ENCODE measurements around the gene USP9Y. TPM values are rescaled to one million over a fixed set of nuclear protein-coding genes. Genes with fewer than 3 reads are reported as not detected.

Gene USP9Y
- total and polyA plus RNA-seq, 10 of the 15 experiments (the other 5 are each of a cell fraction or from before 2014, with no cell fraction given), result 0.08 TPM; not detected in 9

DNA sequence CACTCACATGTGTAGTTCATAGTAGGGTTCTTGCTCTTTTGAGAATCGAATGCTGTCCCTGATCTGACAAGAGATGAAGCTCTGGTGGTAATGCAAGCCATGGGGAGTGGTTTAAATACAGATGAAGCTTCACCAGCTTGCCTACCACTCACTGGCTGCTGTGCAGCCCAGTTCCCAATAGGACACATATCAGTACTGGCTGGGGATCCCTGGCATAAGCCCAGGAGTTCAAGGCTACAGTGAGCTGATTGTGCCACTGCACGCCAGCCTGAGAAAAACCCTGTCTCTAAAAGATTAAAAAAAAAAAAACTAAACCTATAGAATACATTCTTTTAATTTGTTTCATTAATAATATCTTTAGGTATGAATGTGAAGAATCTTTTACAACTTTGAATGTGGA is 136.5 kb downstream of the USP9Y start:
- no peak overlapping the region for H2AFZ ChIP-seq (ENCODE audit: control insufficient read depth, low read depth, low read length)
- no peaks in the 10 kb centered on the region for H4K20me1 ChIP-seq (ENCODE audit: control insufficient read depth, insufficient read depth)
- no peak for ATAC-seq
- no peaks in the 10 kb centered on the region for H3K9me3 ChIP-seq (replicated peaks; ENCODE audit: control insufficient read depth, insufficient read depth, low read length)
- in situ Hi-C loops (cut with MboI), result no loop called here
- POLR2A ChIA-PET, result no interaction called here
- H3K79me2 ChIP-seq (ENCODE audit: control insufficient read depth, insufficient read depth, low read length), result no peaks in the 10 kb centered on the region
- RAD21 ChIA-PET (ENCODE audit: unreplicated experiment), result no interaction called here
- no CpG with 5 or more reads among the region's 2 CpGs for WGBS (ENCODE audit: insufficient coverage, insufficient replicate concordance, low lambda C conversion rate, missing lambda C conversion rate)
- TF ChIP-seq, protein P1, sequence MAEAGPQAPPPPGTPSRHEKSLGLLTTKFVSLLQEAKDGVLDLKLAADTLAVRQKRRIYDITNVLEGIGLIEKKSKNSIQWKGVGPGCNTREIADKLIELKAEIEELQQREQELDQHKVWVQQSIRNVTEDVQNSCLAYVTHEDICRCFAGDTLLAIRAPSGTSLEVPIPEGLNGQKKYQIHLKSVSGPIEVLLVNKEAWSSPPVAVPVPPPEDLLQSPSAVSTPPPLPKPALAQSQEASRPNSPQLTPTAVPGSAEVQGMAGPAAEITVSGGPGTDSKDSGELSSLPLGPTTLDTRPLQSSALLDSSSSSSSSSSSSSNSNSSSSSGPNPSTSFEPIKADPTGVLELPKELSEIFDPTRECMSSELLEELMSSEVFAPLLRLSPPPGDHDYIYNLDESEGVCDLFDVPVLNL (IDR thresholded peaks at IDR 0.05; ENCODE audit: low read depth, low read length), result no peak
- no peak for TF ChIP-seq NR2F1 (conservative IDR thresholded peaks at IDR 0.05)
- no peak for TF ChIP-seq KDM1A (IDR thresholded peaks at IDR 0.05; ENCODE audit: borderline replicate concordance)
- TF ChIP-seq ZNF622 (IDR thresholded peaks at IDR 0.05), result no peak
- TF ChIP-seq SUZ12 (IDR thresholded peaks at IDR 0.05; ENCODE audit: unreplicated experiment), result no peak
- TF ChIP-seq GABPA (IDR thresholded peaks at IDR 0.05; ENCODE audit: low read depth), result no peak
- no peak for TF ChIP-seq YY1 (IDR thresholded peaks at IDR 0.05; ENCODE audit: low read depth, low read length)
- no peak for TF ChIP-seq SIN3A (IDR thresholded peaks at IDR 0.05; ENCODE audit: low read depth, low read length)
- TF ChIP-seq SMAD1 (IDR thresholded peaks at IDR 0.05; ENCODE audit: low read depth, partially characterized antibody), result no peak
- TF ChIP-seq ZNF207 (IDR thresholded peaks at IDR 0.05; ENCODE audit: borderline replicate concordance), result no peak
- TF ChIP-seq CEBPB (IDR thresholded peaks at IDR 0.05; ENCODE audit: borderline replicate concordance in 1 of 2, low read depth in 2 of 2, low read length in 2 of 2), result no peak
- no peak for TF ChIP-seq ETV6 (conservative IDR thresholded peaks at IDR 0.05 in 1 of 2, IDR thresholded peaks at IDR 0.05 in 1 of 2; ENCODE audit: borderline replicate concordance in 1 of 2, low read depth in 1 of 2)
- TF ChIP-seq STAT1 (conservative IDR thresholded peaks at IDR 0.05), result no peak
- no peak for TF ChIP-seq SRF (IDR thresholded peaks at IDR 0.05; ENCODE audit: low read depth in 2 of 2, low read length in 2 of 2)
- TF ChIP-seq, protein P2, sequence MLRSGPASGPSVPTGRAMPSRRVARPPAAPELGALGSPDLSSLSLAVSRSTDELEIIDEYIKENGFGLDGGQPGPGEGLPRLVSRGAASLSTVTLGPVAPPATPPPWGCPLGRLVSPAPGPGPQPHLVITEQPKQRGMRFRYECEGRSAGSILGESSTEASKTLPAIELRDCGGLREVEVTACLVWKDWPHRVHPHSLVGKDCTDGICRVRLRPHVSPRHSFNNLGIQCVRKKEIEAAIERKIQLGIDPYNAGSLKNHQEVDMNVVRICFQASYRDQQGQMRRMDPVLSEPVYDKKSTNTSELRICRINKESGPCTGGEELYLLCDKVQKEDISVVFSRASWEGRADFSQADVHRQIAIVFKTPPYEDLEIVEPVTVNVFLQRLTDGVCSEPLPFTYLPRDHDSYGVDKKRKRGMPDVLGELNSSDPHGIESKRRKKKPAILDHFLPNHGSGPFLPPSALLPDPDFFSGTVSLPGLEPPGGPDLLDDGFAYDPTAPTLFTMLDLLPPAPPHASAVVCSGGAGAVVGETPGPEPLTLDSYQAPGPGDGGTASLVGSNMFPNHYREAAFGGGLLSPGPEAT (IDR thresholded peaks at IDR 0.05; ENCODE audit: low read depth), result no peak
- no peak for TF ChIP-seq TCF12 (IDR thresholded peaks at IDR 0.05; ENCODE audit: low read depth, low read length)
- TF ChIP-seq NR2C2 (IDR thresholded peaks at IDR 0.05; ENCODE audit: borderline replicate concordance, control insufficient read depth, insufficient read length, low read depth), result no peak
- TF ChIP-seq, protein P3, sequence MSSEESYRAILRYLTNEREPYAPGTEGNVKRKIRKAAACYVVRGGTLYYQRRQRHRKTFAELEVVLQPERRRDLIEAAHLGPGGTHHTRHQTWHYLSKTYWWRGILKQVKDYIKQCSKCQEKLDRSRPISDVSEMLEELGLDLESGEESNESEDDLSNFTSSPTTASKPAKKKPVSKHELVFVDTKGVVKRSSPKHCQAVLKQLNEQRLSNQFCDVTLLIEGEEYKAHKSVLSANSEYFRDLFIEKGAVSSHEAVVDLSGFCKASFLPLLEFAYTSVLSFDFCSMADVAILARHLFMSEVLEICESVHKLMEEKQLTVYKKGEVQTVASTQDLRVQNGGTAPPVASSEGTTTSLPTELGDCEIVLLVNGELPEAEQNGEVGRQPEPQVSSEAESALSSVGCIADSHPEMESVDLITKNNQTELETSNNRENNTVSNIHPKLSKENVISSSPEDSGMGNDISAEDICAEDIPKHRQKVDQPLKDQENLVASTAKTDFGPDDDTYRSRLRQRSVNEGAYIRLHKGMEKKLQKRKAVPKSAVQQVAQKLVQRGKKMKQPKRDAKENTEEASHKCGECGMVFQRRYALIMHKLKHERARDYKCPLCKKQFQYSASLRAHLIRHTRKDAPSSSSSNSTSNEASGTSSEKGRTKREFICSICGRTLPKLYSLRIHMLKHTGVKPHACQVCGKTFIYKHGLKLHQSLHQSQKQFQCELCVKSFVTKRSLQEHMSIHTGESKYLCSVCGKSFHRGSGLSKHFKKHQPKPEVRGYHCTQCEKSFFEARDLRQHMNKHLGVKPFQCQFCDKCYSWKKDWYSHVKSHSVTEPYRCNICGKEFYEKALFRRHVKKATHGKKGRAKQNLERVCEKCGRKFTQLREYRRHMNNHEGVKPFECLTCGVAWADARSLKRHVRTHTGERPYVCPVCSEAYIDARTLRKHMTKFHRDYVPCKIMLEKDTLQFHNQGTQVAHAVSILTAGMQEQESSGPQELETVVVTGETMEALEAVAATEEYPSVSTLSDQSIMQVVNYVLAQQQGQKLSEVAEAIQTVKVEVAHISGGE (CRISPR knock-in tag; IDR thresholded peaks at IDR 0.05), result no peak
- TF ChIP-seq CBX5 (IDR thresholded peaks at IDR 0.05; ENCODE audit: low read depth), result no peak
- no peak for TF ChIP-seq FOS (IDR thresholded peaks at IDR 0.05; ENCODE audit: borderline replicate concordance, extremely low read depth, insufficient read length)
- no peak overlapping the region for H3K4me2 ChIP-seq (ENCODE audit: control insufficient read depth, insufficient read depth)
- no peak overlapping the region for H3K27ac ChIP-seq (ENCODE audit: control insufficient read depth, insufficient read depth)
- H3K4me3 ChIP-seq, result no peak overlapping the region
- no peaks in the 10 kb centered on the region for H3K27me3 ChIP-seq (replicated peaks in 1 of 2; ENCODE audit: control insufficient read depth in 2 of 2, insufficient read depth in 2 of 2, low read length in 1 of 2)
- DNase-seq (ENCODE audit: low read depth, low spot score), result no peak
- CTCF ChIA-PET, result no interaction called here
- no peak for FAIRE-seq
- no peak overlapping the region for H3K9ac ChIP-seq (ENCODE audit: control insufficient read depth, insufficient read depth, low read length)
- SMC1A ChIA-PET (ENCODE audit: uncharacterized antibody, unreplicated experiment), result no interaction called here
- no peaks in the 10 kb centered on the region for H3K36me3 ChIP-seq (ENCODE audit: control insufficient read depth in 2 of 2, insufficient read depth in 2 of 2, low read length in 1 of 2)
- no peaks in the 10 kb centered on the region for H3K4me1 ChIP-seq (ENCODE audit: control insufficient read depth, insufficient read depth, low read length)
- intact Hi-C loops (cut with micrococcal nuclease; ENCODE audit: unreplicated experiment), result no loop called here
- no TSS peak for BruUV-seq (replicated peaks)

Data from GM12878 (cell line).